Hematopoietic multipotent progenitor cell (in vitro differentiated cells): ENCODE data around the gene SCGN. TPM values are rescaled to one million over a fixed set of nuclear protein-coding genes. Genes with fewer than 3 reads are reported as not detected.
A peak's percentile ranks its signal among the peaks of the same experiment; 100 is the strongest.

Experiments
- DNase-seq, 3 donors: peaks; one replicate each; pipeline ENCODE4 v3.0.0-alpha.2; 2011 to 2015; ENCODE audit warnings: low read depth in 2 of 3, low spot score in 2 of 3
- total RNA-seq: library from RNA; depleted of rRNA; stranded (reverse); fragments of >200 nt; gene quantifications from one replicate; pipeline ENCODE4 v1.2.3, GENCODE V29; 2012

The SCGN gene
- total RNA-seq, 1 donor, result not detected

DNA sequence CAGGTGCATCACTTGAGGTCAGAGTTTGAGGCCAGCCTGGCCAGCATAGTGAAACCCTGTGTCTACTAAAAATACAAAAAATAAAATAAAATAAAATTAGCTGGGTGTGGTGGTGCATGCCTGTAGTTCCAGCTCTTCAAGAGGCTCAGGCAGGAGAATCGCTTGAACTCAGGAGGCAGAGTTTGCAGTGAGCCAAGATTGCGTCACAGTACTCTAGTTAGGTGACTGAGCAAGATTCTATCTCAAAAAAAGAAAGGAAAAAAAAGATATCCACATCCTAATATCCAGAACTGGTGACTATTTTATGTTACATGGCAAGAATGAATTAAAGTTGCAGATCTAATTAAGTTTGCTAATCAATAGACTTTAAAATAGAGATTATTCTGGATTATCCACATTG is 32.5 kb downstream of the SCGN start:
- no peak for DNase-seq

DNA sequence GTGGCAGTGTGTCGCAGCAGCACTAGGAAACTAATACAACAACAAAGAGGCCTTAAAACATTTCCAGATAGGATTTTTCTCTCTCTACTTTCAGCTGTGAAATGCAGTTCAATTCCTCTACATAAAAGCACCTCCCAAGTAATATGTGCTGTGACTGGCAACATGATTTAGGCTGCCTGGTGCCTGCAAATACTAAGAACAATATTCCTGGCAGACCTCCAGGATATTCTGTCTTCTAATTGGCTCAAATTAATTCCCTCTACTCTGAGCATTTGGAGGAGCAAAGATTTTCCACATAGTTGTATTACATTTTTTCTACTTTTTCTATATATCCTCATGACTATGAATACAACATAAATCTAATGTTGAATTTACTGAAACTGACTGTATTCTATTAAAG is 33.2 kb downstream of the SCGN start:
- no peak for DNase-seq

DNA sequence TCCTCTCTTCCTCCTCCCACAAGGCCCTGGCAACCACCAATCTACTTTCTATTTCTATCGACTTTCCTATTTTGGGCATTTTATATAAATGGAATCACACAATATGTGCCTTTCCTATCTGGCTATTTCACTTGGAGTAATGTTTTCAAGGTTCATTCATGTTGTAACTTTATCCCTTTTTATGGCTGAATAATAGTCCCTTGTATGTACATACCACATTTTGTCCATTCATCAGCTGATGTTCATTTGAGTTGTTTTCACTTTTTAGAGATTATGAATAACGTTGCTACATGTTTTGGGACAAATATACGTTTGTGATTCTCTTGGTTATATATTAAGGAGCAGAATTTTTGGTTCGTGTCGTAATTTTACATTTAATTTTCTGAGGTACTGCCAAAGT is 33.9 kb downstream of the SCGN start:
- no peak for DNase-seq

DNA sequence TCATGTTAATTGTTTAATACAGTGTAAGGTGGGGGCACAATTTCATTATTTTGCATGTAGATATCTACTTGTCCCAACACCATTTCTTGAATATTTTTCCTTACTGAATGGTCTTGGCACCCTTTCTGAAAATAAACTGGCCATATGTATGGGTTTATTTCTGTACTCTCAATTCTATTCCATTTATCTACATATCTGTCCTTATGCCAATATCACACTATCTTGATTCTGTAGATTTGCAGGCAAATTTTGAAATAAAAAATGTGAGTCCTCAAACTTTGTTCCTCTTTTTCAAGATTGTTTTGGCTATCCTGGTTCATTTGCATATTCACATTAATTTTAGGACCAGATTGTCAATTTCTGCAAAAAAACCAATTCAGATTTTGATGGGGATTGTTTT is 34.8 kb downstream of the SCGN start:
- no peak for DNase-seq

DNA sequence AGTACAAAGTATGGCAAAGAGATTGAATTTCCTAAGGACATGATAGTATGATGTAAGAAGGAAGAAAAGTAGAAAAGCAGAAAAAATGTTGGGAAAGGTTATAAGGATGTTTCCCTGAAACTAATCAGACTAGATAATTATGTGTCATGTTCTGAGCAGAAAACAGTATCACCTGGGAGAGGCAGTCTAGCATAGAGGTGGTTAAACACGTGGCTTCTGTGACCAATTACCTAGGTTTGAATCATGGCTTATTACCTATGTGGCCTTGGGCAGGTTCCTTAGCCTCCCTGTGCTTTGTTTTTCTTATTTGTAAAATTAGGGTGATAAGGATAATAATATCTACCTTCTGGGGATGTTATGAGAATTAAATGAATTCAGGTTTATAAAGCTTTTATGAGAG is 38.0 kb downstream of the SCGN start:
- no peak for DNase-seq

DNA sequence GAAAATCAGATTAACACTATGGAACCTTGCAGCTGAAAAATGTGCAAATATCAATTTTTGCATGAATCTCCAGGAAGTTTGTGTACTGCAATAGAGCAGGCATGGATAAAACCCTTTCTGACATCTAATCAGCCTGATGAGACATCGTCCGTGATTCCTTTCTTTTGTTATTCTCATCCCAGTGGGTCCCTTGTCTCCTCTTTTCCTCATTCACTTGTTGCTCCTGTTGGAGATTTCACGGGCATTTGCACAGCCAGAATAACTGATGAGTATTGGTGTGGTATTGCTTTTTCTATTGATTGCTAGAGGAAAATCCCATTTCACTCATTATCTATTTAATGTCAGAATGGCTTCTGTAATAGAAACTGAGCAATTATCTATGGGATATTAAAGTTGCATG is 39.9 kb downstream of the SCGN start:
- DNase-seq, result no peak

DNA sequence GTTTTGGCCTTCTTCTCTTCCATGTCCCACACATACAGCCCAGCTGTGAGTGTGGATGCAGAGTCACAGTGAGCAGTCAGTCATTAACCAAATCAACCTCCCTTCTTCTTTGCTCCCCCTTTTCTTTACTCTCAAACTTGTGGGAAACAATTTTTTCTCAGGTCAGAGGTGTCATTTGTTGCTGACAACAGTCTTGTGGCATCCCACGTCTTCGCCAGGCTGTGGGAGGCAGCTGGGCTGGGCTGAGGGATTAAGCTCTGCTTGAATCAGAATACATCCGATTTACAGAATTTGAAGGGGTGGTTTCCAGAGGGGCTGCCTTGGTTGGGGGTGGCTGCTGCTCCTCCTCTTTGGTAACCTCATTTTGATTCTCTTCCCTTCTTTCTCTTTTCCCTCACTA is 40.5 kb downstream of the SCGN start:
- DNase-seq, result no peak

DNA sequence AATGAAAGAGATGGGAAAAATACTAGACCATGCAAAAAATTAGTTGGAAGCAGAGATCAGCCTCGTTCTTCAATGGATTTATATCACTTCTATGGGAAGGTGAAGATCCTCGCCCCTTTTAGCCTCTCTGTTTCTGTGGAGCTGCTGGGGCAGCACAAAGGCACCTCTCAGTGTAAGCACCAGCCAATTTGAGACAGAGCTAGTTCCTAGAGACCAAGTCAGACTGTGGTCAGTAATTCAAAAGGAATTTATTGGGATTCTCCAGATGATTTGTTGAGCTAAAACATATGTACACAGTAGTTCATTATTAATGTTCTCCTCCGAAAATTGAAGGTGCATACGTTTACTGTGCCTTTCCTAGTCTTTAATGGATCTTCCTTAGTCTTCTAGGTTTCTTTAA is 42.4 kb downstream of the SCGN start:
- DNase-seq, result no peak

DNA sequence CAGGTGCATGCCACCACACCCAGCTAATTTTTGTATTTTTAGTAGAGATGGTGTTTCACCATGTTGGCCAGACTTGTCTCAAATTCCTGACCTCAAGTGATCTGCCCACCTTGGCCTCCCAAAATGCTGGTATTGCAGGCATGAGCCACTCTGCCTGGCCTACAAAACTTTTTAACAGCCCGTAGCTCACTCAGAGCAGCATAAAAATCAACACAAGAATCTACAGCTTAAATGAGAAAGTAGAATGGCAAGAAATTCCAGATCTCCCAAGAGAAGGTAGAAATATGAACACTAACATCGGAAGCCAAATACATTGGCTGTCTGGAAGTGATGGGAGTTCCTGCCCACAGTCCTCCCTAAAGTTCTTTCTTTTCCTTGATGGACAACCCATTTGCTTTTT is 43.7 kb downstream of the SCGN start:
- no peak for DNase-seq

DNA sequence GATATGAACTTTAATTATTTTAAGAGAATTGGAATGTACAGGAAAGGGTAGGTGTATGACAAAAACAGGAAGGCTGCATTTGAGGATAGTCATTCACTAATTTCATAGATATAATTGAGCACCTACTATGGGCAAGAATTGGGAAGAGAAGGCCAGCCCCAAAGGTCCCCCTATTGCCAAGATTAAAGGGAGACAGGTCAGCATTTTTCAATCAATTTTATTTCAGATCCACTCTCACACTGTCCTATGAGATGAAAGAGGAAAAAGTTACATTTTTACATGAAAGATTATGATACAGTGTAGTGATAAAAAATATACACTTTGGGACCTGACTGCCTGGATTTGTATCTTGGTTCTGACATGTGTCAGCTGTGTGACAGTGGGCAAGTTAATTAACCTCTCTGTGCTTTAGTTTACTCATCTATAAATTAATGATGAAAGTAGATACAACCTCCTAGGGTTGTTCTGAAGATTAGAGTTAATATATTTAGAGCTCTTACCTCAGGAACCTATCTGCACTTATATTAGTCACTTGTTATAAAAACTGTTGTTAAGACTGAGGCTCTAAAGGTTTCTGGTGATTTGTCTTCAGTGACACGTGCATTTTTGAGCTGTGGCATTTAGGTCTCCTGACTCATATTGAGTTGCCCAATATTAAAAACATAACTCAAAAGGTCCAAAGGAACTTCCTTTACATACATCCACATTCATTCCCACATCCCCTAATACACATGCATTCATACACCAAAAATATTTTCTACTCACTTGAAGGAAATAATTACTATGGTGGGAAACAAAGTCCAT is 45.7 kb downstream of the SCGN start:
- no peak for DNase-seq

DNA sequence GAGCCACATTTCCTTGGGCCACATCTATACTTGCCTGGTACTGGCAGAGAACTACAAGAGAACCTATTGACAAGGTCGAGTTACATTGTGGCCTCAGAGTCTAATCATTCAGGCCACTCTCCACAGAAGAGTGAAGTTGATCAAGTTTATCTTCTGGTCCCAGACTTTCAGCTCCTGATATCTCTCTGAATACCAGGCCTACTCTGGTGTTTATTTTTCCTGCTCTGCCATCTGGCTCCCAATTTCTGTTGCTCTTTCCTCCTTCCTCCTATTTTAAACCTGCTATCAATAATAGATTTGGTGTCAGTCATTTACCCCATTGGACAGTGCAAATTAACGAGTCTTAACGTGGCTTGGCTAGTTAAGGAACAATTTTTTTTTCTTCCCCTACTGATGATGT is 46.6 kb downstream of the SCGN start:
- peak in 1 of 3 donors; percentile 9 for DNase-seq

DNA sequence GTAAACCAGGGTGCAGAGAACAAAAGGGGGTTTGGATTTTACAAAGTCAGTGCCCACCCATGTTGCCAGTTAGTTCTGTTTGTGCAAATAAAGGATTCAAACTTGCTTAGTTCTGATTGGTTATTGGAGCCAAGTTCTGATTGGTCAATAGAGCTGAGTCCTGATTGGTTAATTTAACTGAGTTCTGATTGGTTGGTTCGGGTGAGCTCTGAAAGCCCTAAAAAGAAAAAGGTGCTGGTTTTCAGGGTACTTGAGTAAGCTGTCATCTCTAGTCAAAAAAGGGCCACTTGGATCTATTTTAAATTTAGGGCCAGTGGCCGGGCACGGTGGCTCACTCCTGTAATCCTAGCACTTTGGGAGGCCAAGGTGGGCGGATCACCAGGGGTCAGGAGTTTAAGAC is 47.6 kb downstream of the SCGN start:
- DNase-seq, result no peak

DNA sequence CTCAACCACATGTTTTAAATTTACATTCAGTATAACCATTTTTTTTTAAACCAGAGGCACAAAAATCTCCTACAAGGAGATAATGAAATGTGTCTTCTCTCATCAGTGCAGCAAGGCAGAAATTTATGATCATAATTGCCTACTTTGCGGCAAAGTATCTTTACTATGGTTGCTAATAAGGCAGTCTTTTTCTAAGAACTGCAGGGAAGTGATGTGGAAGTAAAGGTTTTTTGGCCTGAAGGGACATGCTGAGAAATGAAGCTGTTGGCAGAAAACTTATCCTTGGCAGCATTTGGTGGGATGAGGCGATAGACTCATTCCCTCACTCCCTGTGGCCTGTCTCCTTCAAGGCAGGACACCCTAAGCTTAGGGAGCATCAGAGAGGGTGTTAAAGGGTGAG is 48.7 kb downstream of the SCGN start:
- no peak for DNase-seq

DNA sequence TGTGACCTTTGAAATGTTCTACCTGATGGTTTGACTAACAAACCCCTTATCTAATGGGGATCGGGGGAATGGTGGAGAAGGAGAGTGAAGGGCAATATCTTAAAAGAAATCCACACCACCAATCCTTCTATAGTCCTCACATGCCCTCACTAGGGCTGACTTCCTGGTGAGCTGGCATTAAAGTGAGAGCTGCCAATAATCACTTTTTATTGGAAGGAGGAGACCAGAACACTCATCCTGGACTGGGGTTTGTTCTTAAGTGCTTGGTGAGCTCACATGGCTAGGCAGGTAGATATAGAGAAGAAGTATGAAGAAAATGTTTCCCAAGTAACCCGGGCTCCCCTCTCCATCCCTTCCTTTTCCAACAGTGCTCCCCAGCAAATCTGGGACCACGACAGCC is 49.8 kb downstream of the SCGN start:
- no peak for DNase-seq

DNA sequence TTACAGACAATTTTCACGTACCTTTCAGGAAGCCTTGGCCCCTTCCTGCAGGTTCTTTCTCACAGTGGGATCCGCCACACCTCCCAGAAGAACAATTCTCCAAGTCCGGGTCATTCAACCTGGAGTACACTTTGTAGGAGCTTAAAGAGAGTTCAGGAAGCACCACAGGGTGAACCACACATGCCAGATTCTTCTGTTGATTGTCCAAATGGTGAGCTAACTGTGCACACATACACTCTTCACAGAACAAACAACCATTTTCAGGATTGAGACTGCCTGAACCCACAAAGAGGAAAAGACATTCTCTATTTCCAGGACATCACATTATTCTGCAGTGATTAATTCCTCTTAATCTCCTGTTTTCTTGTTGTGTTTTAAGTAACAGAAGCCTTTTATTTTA is 51.0 kb downstream of the SCGN start:
- DNase-seq, result no peak

DNA sequence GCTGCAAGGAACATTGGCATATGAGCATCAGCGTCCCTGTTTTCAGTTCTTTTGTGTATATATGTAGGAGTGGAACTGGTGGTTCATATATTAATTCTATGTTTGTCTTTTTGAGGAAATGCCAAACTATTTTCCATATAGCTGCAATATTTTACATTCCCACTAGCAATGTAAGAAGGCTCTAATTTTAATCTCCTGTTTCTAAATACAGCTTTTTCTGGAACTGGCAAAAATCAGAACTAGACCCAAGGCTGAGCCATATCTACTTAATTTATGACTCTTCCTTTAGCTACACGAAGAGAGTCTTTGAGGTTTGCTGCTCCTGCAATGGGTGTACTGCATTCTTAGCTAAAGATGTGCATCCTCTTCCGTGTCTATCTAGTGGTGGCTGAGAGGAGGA is 52.0 kb downstream of the SCGN start:
- DNase-seq, result no peak

DNA sequence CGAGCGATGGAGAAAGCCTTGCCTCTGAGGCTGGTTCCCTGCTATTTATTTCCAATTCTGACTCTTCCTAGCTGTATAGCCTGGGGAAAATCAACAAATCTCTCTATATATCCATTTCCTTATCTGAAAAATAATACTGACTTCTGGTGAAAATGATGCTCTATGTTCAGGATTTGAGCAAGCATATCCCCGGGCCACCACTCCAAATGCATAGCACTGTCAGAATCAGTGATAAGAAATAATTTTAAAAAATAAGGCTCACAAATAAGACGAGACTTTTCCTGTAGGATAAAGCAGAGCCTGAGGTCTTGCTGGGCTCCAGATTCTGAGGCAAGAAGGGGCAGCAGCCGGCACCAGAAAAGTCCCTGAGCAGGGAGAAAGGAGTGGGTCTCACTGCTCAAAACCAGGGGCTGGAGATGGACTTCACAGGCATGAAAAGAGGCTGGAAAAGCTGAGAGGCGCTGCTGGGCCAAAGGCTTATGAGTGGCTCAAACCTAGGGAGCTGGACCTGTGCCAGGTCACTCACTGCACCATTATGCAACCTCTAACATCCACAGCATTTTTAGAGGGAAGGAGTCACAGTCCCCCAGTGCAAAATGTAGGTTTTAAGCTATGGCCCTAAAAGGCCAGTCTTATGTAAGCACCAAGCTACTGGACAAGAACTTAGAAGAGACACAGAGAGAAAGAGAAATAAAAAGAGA is 54.4 kb downstream of the SCGN start:
- DNase-seq, result no peak

DNA sequence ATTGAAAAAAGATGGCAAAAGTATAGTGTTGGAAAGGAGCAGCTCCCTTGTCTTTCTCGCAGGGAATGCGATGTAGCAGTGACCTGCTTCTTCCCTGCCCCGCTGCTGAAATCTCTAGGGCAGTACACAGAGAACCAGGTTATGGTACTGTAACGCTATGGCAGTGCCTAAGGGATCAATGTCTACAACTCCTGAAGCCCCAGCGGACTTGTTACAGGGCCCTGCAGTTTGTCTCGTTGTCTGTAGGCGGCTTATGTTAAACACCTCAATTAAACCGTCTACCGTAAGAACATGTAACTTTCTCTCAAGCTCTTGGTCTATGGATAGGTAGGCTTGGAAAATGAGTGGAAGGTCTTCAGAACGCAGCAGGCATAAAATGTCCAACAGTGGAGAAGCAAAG is 57.7 kb downstream of the SCGN start:
- DNase-seq, result no peak

DNA sequence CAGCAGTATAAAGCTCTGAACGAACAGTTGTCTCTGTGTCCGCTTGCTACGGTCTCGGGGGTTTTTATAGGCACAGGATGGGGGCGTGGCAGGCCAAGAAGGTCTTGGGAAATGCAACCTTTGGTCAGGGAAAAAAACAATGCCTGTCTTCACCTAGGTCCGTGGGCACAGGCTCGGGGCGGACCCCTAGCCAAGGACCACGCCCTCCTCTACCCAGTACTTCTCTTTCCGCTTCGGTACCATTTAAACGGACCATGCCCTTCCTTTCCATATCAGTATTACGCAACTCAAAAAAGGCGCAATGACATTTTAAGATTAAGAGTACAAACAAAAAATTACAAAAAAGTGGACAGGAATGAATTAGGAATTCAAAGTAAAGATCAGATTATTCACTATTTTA is 58.3 kb downstream of the SCGN start:
- no peak for DNase-seq

DNA sequence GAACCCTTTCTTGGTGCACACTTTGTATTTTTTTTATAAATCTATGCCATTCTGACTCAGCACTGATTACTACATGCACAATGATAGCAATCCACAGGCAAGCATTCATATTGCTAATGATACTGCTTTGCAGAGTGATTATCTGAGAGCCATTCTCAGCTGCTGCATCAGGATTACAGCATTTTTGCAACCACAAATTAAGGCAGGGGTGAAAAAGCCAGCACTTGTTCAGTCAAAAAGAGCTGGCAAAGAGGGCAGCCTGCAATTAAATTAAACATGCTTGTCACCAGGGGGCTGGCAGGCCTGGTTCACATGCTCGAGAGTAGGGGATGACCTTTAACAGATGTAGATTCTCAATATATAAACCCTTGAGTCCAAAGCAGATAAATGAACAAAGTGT is 61.8 kb downstream of the SCGN start:
- DNase-seq, result no peak

DNA sequence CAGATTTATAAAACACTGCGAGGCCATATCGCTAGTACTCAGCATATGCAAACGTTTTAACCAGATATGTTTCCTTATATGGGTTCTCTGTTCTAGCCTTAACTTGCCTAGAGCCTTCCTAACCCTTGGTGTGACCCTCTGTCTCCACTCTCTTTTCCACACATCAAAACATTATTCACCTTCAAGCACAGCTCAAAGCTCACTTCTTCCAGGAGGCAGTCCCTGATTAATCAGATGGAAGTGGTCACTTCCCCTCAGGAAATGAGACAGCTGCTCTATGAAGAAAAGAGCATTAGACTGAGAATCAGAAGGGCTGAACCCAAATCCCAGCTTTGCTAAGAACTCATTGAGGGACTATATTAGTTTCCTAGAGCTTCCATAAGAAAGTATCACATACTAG is 62.8 kb downstream of the SCGN start:
- DNase-seq, result peak in 2 of 3 donors; percentile 16 to 33

DNA sequence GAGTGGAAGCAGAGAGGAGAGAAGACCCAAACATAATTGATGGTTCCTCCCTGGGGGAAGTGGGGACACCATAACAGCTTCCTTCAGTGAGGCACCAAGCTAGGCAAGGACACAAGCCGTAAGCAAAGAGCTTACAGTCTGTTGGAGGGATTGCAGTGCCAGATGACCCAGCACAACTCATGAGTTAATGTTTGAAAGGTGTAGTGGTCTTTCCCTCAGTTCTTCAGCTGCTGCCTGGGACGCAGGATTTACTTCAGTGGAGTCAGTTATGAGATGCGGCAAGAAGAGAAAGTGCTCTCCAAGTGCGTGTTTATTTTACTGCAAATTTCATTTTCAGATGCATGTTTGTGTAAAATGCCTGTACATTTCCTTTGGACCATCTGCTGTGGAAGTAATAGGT is 63.8 kb downstream of the SCGN start:
- DNase-seq, result no peak
